ENCODE results near the gene CPT1C.

The CPT1C gene

DNA sequence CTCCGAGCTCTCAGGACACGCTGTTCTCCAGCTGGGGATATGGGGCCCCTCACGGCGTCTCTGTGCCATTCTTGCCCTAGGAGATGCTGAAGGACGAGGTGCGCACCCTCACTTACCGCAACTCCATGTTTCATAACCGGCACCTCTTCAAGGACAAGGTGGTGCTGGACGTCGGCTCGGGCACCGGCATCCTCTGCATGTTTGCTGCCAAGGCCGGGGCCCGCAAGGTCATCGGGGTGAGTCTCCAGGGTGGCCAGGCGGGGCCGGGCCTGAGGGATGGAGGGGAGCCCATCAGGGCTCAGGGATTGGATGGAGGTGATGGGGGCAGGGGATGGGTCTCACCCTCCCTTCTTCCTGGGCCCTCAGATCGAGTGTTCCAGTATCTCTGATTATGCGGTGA lies 9.1 kb upstream of the CPT1C start:
- no peak for DNase-seq (ENCODE audit: low read depth)

DNA sequence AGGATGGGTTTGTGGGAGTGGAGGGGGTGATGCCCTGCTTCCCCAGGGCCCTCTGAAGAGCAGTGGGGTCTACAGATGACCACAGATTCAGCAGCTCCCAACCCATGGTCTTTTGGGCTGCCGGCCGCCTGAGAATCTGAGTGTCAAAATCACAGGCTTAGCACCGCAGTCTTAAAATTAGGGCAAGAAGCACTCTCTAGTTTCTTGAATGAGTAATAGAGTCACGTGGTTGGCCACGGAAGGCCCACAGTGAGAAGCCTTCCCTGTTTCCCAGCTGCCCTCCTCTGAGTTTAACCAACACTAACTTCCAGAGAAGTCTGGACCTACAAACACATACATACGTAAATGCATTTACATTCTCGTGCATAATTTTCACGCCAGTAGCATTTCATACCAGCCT lies 8.6 kb upstream of the CPT1C start:
- no peak for DNase-seq (ENCODE audit: low read depth)

DNA sequence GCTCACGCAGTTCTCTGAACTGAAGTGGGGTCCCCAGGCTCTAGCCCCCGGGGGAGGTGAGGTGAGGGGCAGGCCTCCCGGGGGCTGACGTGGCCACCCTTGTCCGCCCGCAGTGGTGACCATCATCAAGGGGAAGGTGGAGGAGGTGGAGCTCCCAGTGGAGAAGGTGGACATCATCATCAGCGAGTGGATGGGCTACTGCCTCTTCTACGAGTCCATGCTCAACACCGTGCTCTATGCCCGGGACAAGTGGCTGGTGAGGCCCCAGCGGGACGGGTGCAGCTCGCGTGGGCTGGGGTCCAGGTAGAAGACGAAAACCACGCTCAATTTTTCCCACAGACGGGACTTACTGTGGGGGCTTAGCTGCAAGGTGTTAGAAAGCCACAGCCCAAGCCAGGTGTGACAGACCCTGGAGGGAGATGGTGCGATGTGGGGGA lies 7.1 kb upstream of the CPT1C start:
- DNase-seq (ENCODE audit: low read depth) = no peak

DNA sequence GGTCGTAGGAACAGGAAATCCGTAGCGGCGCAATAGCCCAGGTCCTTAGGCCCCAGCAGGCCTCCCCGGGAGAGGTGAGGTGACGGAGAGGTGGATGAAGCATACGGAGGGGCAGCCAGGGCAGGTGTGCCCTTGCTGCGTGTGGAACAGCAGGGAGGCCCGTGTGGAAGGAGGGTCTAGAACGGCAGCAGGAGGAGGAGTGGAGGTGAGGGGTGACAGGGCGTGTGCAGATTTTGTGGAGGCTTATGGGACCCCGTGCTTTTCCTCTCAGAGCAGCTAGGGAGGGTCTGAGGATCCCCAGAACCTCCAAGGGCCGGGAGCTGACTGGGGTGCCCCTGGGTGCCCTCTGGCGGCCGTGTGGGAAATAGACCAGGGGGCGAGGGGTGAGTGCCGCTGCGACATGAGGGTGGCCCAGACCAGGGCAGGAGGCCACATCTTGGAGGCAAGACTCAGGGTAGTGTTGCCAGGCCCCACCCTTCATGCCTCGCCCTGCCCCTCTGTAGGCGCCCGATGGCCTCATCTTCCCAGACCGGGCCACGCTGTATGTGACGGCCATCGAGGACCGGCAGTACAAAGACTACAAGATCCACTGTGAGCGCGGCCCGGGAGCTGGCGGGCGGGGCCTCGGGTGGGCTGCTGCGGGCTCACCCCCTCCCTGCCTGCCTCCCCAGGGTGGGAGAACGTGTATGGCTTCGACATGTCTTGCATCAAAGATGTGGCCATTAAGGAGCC lies 6.5 kb upstream of the CPT1C start:
- no peak for DNase-seq (ENCODE audit: low read depth)

DNA sequence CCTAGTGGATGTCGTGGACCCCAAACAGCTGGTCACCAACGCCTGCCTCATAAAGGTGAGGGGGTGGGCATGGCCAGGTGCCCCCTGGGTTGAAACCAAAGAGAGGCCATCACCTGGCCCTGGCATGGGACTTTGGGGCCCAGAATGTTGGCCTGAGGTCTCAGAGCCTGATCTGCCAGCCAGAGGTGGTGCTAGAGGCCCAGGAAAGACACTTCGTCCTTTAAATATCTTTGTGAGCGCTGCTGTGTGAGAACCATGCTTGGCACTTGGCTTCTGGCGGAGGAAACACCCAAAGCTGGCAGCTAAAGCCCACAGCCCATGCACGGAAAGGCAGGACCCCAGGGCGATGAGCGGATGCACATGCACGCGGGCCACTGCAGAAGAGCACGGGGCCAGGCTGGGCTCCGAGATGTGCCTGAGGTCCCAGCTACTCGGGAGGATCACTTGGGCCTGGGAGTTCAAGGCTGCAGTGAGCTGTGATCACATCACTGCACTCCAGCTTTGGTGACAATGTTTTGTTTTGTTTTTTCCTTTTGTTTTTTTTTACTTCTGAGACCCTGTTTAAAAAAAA lies 5.8 kb upstream of the CPT1C start:
- no peak for DNase-seq (ENCODE audit: low read depth)

DNA sequence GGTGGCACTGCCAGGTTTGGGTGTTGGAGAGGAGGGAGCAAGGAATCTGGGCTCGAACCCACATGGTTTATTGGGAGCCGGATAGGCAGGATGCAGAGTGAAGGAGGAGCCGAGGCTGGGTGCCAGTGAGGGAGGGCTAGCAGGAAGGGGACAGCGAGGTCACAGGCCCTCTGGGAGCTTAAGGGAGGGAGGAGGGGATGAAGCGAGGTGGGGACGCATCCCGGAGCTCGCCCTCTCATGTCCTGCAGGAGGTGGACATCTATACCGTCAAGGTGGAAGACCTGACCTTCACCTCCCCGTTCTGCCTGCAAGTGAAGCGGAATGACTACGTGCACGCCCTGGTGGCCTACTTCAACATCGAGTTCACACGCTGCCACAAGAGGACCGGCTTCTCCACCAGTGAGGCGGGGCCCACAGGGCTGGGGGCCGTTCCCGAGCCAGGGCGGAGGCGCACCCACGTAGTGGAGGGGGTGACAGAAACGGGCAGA lies 5.0 kb upstream of the CPT1C start:
- no peak for DNase-seq (ENCODE audit: low read depth)

DNA sequence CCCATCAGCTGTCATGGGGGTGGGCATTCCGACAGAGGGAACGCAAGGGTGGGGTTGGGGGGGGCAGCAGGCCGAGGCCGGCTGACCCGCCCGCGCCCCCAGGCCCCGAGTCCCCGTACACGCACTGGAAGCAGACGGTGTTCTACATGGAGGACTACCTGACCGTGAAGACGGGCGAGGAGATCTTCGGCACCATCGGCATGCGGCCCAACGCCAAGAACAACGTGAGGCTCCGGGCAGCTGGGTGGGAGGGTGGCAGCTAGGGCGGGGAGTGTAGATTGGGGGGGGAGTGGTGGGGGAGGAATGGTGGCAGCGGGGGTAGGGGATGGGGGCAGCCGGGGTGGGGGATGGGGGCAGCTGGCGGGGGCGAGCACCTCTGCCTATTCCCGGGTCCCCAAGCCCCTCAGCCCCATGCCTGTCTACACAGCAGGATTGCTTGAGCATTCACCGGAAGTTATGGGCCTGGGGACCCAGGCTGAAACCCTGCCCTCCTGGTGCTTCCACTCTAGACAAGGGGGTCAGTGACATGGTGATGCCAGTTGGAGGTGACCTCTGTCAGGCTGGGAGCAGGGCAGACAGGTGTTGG lies 4.3 kb upstream of the CPT1C start:
- no peak for DNase-seq (ENCODE audit: low read depth)

DNA sequence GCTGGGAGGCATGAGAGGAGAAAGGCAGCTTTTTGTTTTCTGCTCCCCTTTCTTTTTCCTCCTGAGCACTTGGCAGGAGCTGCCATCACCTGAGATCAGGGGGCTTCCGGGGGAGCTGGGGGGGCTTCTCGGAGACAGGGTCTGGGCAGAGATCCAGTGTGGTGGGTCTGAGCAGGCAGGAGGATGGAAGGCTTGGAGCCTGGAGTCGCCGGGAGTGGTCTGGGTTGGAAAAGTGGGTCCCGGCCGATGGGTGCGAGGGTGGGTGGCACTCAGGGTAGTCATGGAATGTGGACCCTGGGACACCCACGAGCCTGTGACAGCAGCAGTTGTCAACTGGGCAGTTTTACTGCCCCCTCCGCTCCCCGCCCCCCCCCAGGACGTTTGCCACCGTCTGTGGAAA lies 3.8 kb upstream of the CPT1C start:
- DNase-seq (ENCODE audit: low read depth) = no peak

DNA sequence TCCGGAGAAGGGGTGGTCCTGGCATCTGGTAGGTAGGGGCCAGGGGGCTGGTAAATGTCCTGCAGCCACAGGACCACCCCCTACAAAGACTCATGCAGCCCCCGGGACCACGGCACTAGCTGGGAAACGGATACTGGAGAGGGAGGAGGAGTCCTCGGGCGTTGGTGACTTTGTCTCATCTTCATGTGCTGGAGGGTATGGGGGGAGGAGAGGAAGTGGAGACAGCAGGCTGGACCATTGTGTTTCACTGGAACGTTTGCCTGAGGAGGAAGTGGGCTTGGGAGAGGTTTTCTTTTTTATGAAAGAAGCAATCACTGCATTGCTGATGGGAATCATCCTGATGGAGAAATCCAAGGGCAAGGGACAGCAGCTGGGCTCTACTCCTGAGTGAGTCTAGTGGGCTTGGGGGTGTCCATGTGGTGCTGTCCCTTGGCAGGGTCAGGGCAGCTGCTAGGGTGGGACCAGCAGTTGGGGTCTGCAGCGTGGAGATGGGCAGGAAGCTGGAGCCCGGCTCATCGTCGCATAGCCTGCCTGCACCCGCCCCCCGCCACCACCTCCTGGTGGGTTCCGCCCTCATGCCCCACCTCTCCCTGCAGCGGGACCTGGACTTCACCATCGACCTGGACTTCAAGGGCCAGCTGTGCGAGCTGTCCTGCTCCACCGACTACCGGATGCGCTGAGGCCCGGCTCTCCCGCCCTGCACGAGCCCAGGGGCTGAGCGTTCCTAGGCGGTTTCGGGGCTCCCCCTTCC lies 3.2 kb upstream of the CPT1C start:
- DNase-seq (ENCODE audit: low read depth) = no peak

DNA sequence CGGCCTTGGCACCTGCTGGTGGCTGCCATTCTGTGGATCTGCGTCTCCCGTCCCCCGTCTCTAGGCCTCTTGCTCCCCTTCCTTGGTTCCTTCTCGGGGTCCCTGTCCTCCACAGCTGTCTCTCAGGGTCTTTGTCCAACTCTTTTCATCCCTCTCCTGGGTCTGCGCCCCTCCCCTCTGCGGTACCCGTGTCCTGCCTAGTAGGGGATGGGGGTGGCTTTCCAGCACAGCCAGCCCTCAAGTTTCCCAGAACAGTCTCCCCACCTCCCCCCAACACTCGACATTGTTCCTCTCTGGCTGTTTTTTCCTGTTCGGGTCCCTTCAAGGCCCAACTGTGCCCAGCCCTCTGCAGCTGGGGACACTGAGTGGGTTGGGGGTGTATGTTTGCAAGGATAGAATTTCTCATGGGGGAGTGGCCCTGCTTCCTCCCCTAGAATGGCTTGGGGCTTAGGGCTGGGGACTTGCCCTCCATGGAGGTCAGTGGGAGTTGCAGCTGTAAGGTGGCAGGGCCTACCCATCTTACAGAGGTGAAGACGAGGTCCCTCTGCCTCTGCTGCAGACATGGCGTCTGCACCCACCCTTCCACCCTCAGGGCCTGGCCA lies 2.3 kb upstream of the CPT1C start:
- DNase-seq (ENCODE audit: low read depth) = no peak

DNA sequence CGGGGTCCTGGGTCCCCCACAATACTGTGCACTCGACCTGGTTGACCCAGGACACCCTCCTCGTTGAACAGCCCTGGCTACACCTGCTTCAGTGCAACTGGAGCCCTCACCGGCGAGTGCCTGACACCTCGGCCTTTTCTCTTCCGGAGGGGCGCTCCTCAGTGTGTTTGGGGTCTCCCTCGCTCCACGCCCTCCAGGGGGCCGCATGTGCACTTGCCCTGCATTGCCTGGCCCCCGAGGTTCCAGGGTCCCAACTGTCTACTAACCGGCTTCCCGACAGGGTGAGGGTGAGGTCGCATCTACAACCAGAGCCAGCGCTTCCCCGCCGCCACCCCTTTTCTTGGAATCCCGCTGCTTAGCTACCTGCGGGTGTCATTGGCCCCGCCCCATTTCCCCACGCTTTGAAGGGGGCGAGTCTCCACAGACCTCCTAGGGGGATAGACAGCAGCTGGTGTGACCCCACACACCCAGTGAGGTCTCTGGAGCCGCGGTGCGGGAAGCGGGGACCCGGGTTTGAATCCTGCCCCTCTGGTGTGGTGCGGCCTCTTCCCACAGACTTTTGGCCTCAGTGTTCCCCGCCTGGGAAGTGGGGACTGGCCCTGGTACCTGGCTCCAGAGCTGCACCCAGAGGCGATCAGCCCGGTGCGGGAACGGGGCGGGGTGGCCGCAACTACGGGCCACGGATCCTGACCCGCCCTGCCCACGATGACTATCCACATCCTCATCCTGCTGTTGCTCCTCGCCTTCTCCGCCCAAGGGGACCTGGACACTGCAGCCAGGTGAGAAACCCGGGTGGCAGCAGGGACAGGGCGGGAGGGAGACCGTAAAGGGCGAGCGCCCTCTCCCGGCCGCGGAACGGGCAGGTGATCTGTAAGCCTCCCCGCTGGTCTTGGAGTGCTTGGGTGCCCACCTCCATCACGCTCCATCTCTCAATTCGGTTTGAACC lies 1.5 kb upstream of the CPT1C start, which contains the start of gene ADM5:
ADM5 (plus strand) TSS at position 462 of the 946 bp plus-strand sequence; CDS start at position 706, 244 bp downstream.
- no peak for DNase-seq (ENCODE audit: low read depth)

DNA sequence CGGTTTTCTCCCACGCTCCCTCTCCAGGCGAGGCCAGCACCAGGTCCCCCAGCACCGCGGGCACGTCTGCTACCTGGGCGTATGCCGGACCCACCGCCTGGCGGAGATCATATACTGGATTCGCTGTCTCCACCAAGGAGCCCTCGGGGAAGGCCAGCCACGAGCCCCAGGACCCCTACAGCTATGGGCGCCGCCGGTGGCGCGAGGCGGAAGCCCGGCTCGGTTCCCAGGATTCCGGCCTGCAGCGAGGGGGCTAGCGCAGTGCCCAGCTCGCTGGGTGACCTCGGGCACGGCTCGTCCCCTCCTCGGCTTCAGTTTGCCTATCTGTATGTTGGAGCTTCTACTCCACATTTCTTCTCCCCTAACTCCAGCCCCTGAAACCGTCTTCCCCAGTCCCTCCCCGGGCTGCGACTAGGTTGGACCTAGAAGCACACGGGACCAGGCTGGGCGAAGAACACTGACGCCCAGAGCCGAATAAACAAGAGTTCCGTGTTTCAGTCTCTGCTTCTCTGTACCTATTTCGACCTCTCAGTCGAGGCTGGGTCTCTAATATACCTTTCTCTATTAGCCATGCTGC lies 749 bp upstream of the CPT1C start:
- no peak for DNase-seq (ENCODE audit: low read depth)

DNA sequence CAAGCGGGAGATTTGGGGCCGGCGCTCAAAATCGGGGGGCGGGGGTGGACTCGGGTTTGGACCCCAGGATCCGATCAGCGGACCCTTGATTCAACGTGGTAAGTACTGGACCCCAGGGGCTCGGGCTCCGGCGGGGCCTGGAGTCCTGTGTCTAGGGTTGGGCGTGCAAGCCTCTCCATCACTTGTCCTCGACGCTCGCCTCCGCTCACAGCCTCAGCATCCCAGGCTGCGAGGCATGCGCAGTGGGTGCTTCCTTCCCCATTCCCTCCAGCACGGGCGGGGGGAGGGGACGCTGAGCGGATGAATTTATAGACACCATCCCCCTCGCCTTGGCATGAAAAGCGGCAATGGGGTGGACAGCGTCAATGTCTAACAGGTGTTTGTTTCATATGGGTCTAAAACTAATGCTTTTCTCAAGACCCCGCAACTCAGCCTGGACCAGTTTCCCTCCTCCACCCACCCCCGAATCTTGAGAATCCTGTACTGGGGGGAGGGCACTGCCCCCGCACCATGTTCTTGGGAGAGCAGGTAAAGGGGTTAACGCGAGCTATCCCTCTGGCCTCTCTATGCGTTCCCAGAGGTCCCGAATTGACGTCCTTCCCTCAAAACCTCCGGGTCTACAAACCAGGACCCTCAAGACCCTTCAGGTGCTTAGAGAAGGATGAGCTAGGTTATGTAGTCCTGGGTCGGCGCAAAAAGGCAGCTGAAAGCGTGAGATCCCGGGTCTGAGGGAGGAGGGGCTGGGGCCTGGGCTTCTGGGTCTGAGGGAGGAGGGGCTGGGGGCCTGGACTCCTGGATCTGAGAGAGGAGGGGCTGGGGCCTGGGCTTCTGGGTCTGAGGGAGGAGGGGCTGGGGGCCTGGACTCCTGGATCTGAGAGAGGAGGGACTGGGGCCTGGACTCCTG lies 579 bp downstream of the CPT1C start:
- no peak for DNase-seq (ENCODE audit: low read depth)

DNA sequence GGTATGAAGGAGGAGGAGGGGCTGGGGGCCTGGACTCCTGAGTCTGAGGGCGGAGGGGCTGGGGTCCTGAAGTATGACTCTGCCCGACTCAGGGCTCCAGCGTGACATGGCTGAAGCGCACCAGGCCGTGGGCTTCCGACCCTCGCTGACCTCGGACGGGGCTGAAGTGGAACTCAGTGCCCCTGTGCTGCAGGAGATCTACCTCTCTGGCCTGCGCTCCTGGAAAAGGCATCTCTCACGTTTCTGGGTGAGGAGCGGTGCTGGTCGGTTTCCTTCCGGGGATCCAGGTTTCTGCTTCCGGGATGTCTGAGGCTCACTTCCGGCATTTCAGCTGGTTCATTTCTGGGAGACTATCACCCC lies 1.2 kb downstream of the CPT1C start:
- DNase-seq (ENCODE audit: low read depth) = no peak

DNA sequence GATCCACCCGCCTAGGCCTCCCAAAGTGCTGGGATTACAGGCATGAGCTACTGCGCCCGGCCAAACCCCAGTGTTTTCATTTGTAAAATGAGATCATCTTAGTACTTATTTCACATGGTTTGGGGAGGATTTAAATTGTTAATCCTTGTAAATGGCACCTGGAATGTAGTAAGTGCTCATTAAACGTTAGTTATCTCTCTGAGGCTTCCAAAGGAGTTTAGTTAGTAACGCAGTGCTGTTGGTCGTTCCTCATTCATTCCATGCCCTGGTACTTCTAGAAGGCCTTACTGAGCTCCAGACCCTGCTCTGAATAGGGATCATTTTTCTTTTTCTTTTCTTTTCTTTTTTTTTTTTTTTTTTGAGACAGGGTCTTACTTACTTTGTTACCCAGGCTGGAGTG lies 5.2 kb downstream of the CPT1C start:
- no peak for DNase-seq (ENCODE audit: low read depth)

DNA sequence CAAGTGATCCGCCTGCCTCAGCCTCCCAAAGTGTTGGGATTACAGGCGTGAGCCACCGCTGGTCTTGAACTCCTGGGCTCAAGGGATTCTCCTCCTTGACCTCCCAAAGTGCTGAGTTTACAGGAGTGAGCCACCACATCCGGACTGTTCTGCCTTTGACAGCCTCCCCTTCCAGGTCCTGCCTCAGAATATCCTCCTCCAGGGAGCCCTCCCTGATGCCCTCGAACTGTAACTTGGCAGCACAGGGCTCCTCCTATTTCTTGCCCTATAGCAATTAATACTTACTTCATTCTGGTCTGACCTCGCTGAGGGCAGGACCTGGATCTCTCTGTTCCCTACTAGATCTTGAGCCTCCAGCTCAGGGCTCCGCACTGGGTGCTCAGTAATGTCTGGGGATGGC lies 5.9 kb downstream of the CPT1C start:
- no peak for DNase-seq (ENCODE audit: low read depth)

DNA sequence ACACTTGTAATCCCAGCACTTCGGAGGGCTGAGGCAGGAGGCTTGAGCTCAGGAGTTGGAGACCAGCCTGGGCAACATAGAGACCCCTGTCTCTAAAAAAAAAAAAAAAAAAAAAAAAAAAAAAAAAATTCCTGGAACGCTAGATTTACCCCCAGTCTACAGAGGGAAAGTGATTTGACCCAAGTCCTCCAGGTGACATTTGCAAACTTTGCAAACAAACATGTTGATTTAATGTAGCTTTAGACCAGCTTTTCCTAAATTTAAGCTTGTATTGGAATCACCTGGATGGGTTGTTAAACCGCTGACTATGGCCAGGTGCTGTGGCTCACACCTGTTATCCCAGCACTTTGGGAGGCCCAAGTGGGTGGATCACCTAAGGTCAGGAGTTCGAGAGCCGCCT lies 8.4 kb downstream of the CPT1C start:
- no peak for DNase-seq (ENCODE audit: low read depth)

DNA sequence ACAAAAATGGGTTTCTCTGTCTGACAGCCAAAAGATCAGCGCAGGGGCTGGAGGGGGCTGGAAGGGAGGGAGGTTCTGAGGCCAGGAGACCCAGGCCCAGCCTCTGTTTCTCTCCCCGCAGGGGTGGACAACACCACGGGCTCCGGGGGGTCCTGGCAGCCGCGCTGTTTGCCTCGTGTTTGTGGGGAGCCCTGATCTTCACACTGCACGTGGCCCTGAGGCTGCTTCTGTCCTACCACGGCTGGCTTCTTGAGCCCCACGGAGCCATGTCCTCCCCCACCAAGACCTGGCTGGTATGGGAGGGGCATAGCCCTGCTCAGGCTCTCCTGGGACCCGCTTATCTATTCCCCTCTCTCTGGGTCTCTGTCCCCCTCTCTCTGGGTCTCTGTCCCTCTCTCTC lies 9.6 kb downstream of the CPT1C start:
- DNase-seq (ENCODE audit: low read depth) = no peak

DNA sequence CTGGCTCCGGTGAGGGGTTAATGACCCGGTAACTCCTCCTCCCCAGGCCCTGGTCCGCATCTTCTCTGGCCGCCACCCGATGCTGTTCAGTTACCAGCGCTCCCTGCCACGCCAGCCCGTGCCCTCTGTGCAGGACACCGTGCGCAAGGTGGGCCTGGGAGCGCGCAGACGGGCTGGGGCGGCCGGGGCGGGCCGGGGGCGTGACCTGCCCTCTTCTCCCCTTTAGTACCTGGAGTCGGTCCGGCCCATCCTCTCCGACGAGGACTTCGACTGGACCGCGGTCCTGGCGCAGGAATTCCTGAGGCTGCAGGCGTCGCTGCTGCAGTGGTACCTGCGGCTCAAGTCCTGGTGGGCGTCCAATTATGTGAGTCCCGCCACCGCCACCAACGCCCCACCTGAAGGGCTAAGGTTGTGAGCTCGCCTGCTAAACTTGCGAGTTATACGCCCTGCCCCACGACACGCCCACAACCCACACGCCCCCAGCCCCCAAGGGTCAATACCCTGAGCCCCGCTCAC lies 10.4 kb downstream of the CPT1C start:
- DNase-seq (ENCODE audit: low read depth) = no peak

All from HS-5 (cell line).